ENCODE measurements around the gene DCAF16.

- TF ChIP-seq REST (IDR thresholded peaks at IDR 0.05; ENCODE audit: insufficient read depth in 1 of 2, low read depth in 2 of 2, low read length in 2 of 2): no peak
- TF ChIP-seq POLR2AphosphoS5 (IDR thresholded peaks at IDR 0.05; ENCODE audit: low read depth, low read length): no peak
- no peak for TF ChIP-seq SIN3A (IDR thresholded peaks at IDR 0.05; ENCODE audit: borderline replicate concordance, insufficient read depth, low read length)
Measured at GRCh38 chr4:17805580-17806155, 4.9 kb downstream of the DCAF16 start.
